Retinal pigment epithelial cell (primary cell): ENCODE measurements around the gene TFAP2B.

ENCODE experiments used
- DNase-seq: peaks from one replicate; pipeline ENCODE4 v3.0.0-alpha.2; 2010; ENCODE audit warnings: low read depth
- H3K4me3 ChIP-seq: 2 replicates; pipeline ENCODE4 v1.5.1; 2011; ENCODE audit warnings: mild to moderate bottlenecking, low read length, control low read depth, moderate library complexity
- CTCF ChIP-seq: conservative IDR thresholded peaks from 2 replicates; pipeline ENCODE4 v1.5.1; 2011; ENCODE audit warnings: low read depth, low read length, control low read depth, inconsistent platforms

TFAP2B gene

GRCh38 chr6:50818673-50819072 is at the start of gene TFAP2B:
Gene TFAP2B (plus strand): TSS chr6:50818871. CDS start chr6:50818892, 21 bp downstream.
- no peak for TF ChIP-seq CTCF
- no peak for DNase-seq
- H3K4me3 ChIP-seq, result no peak within 1 kb of the TSS

GRCh38 chr6:50778696-50779095 is 40.0 kb upstream of the TFAP2B start:
- no peak for TF ChIP-seq CTCF
- H3K4me3 ChIP-seq, result no peak overlapping the region
- no peak for DNase-seq

GRCh38 chr6:50780382-50780781 is 38.3 kb upstream of the TFAP2B start:
- no peak for DNase-seq
- no peak for TF ChIP-seq CTCF
- H3K4me3 ChIP-seq, result no peak overlapping the region

- TF ChIP-seq CTCF, result no peak
- no peak for DNase-seq
- H3K4me3 ChIP-seq, result no peak overlapping the region
Observed at GRCh38 chr6:50785921-50786320, 32.8 kb upstream of the TFAP2B start.

- peak; percentile 87 for TF ChIP-seq CTCF
- no peak overlapping the region for H3K4me3 ChIP-seq
- peak; percentile 5 for DNase-seq
Observed at GRCh38 chr6:50791900-50792508, 26.7 kb upstream of the TFAP2B start.

- no peak for DNase-seq
- no peak overlapping the region for H3K4me3 ChIP-seq
- no peak for TF ChIP-seq CTCF
Observed at GRCh38 chr6:50792771-50793170, 25.9 kb upstream of the TFAP2B start.

- no peak for DNase-seq
- H3K4me3 ChIP-seq, result no peak overlapping the region
- no peak for TF ChIP-seq CTCF
Observed at GRCh38 chr6:50795574-50795973, 23.1 kb upstream of the TFAP2B start.
